ENCODE measurements around the gene TMPRSS12.
A peak's percentile ranks its signal among the peaks of the same experiment; 100 is the strongest.
"Not testable (repeated sequence)": the region's sequence is repeated elsewhere in the genome, so short reads cannot be mapped to it uniquely, and the experiment has no call there.

The TMPRSS12 gene

GRCh38 chr12:50842637-50843493, at the start of gene TMPRSS12:
TSS of gene TMPRSS12 (plus strand) at chr12:50842926. CDS start at chr12:50842965, 39 bp downstream.
- no peak for DNase-seq (ENCODE audit: low read depth)

GRCh38 chr12:50799908-50800307, 42.8 kb upstream of the TMPRSS12 start:
- DNase-seq (ENCODE audit: low read depth) = no peak

- DNase-seq (ENCODE audit: low read depth) = no peak
Measured at GRCh38 chr12:50803230-50803875, 39.4 kb upstream of the TMPRSS12 start.

GRCh38 chr12:50806176-50806575, 36.5 kb upstream of the TMPRSS12 start:
- DNase-seq (ENCODE audit: low read depth) = no peak

GRCh38 chr12:50809131-50809530, 33.6 kb upstream of the TMPRSS12 start:
- DNase-seq (ENCODE audit: low read depth) = not testable (repeated sequence)

DNA sequence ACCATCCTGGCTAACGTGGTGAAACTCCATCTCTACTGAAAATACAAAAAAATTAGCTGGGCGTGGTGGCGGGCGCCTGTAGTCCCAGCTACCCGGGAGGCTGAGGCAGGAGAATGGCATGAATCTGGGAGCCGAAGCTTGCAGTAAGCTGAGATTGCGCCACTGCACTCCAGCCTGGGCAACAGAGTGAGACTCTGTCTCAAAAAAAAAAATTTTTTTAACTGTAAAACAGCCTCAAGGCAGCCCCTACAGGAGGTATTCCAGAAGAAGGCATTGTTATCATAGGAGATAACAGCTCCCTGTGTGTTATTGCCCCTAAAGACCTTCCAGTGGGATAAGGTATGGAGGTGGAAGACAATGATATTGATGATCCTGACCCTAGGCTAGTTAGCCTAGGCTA, 27.8 kb upstream of the TMPRSS12 start:
- not testable (repeated sequence) for DNase-seq (ENCODE audit: low read depth)

GRCh38 chr12:50820177-50820576, 22.5 kb upstream of the TMPRSS12 start:
- DNase-seq (ENCODE audit: low read depth) = no peak

- DNase-seq (ENCODE audit: low read depth) = no peak
Measured at GRCh38 chr12:50822082-50822481, 20.6 kb upstream of the TMPRSS12 start.

GRCh38 chr12:50823724-50824123, 19.0 kb upstream of the TMPRSS12 start:
- not testable (repeated sequence) for DNase-seq (ENCODE audit: low read depth)

DNA sequence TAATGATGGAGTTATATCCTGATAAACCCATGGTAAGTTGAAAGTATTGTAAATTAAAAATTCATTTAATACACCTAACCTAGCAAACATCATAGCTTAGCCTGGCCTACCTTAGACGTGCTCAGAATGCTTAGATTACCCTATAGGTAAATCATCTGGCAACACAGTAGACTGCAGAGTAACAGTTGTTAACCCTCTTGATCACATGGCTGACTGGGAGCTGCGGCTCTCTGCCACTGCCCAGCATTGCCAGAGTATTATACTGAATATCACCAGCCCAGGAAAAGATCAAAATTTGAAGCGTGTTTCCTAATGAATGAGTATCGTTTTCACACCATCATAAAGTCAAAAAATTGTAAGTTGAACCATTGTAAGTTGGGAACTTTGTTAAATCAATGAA, 17.8 kb upstream of the TMPRSS12 start:
- DNase-seq (ENCODE audit: low read depth) = no peak

- peak; percentile 51 for DNase-seq (ENCODE audit: low read depth)
Measured at GRCh38 chr12:50825372-50825838, 17.3 kb upstream of the TMPRSS12 start.

GRCh38 chr12:50828121-50828520, 14.6 kb upstream of the TMPRSS12 start:
- no peak for DNase-seq (ENCODE audit: low read depth)

DNA sequence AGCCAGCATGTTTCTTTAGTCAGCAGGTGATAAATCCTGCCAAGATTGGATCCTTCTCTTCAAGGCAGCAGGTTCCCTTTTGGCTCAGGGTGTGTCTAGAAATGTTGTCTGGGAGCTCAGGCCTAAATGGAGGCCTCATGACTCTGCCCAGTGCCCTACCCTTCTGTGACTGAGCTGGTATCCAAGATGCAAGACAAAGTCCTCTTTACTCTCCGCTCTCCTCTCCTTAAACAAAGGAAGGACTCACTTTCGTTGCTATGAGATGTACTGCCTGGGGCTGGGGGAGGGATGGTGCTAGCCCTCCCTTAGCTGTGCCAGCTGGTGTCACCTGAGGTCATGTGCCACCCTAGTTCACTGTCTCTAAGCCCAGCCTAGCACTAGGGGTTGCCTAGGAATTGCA, 13.8 kb upstream of the TMPRSS12 start:
- no peak for DNase-seq (ENCODE audit: low read depth)

DNA sequence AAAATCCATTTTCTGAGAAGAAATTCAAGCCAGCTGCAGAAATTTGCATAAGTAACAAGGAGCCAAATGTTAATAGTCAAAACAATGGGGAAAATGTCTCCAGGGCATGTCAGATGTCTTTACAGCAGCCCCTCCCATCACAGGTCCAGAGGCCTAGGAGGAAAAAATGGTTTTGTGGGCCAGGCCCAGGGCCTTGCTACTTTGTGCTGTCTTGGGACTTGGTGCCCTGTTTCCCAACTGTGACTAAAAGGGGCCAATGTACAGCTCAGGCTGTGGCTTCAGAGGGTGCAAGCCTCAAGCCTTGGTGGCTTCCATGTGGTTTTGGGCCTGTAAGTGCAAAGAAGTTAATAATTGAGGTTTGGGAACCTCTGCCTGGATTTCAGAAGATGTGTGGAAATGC, 8.9 kb upstream of the TMPRSS12 start:
- not testable (repeated sequence) for DNase-seq (ENCODE audit: low read depth)

GRCh38 chr12:50839042-50839441, 3.7 kb upstream of the TMPRSS12 start:
- DNase-seq (ENCODE audit: low read depth) = no peak

GRCh38 chr12:50840809-50841487, 1.8 kb upstream of the TMPRSS12 start:
- DNase-seq (ENCODE audit: low read depth) = no peak

DNA sequence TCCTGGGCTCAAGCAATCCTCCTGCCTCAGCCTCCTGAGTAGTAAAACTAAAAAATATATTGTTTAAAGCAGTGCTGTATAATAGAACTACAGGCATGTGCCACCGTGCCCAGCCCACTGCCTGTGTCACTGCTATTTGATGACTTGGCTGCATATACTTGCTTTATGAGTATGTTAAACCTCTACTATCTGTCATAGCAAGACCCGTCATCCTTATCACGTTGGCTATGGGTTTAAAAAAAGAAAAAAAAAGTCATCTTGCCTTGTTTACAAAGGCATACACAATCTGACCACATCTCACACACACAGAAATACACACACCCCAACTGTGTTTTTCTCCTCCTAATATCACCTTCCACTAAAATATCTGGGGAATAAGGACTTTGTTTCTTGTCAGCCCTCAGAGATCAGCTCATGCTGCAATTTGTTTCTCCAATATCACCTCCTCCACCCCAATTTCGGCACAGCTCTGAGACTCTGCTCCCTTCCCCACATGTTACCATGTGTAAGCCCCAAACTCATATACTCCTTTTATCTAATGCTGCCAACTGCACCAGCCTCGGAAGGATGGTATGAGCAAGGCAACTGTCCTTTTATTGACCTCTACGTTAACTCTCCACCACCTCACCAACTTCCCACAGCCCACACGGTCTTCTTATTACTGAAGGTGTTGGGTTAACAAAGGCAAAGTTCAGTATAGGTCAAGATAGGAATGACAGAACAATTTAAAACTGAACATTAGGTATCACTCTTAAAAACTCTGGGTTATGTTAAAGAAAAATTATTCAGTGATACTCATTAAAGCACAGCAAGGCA, 802 bp upstream of the TMPRSS12 start:
- no peak for DNase-seq (ENCODE audit: low read depth)

DNA sequence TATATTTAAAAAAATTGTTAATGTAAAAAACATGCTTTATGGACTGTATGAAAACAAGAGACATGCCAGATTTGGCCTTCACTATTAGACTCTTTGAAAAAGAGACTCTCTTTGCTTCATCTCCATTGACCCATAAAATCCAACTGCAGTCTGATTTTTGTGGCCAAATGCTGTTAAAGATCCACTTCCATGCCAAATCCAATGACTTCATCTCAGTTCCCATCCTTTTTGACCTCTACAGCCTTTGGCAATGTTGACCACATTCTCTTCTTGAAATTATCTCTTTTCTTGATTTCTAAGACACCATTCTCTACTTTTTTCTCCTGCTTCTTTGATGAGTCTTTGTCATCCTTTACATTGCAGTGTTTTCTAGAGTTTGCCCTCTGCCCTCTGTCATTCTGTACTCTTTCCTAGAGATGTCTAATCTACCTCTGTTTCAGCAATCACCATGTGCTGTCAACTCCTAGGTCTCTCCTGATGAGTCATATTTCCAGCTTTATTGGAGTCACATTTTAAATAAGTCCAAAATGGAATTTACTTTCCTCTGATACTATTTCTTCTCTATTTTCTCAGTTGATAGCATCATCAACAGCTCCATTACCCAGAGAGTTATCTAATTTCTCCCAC, 2.4 kb downstream of the TMPRSS12 start:
- DNase-seq (ENCODE audit: low read depth) = no peak

- DNase-seq (ENCODE audit: low read depth) = no peak
Measured at GRCh38 chr12:50848963-50849362, 6.2 kb downstream of the TMPRSS12 start.

DNA sequence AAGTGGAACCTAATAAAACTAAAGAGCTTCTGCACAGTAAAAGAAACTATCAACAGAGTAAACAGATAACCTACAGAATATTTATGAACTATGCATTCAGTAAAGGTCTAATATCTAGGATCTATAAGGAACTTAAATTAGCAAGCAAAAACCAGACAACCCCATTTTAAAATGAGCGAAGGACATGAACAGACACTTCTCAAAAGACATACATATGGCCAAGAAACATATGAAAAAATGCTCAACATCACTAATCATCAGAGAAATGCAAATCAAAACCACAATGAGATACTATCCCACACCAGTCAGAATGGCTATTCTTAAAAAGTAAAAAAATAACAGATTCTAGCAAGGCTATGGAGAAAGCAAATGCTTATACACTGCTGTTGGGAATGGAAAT, 12.5 kb downstream of the TMPRSS12 start:
- DNase-seq (ENCODE audit: low read depth) = not testable (repeated sequence)

- not testable (repeated sequence) for DNase-seq (ENCODE audit: low read depth)
Measured at GRCh38 chr12:50855679-50856078, 13.0 kb downstream of the TMPRSS12 start.

Measured in GM04504 (cell line).